H1 (cell line): ENCODE results near the gene MYO5B. TPM values are rescaled to one million over a fixed set of nuclear protein-coding genes. Genes with fewer than 3 reads are reported as not detected.

ENCODE experiments used
- ATF3 ChIP-seq: IDR thresholded peaks from 2 replicates; pipeline ENCODE4 v1.6.1; 2011; ENCODE audit warnings: low read depth, mild to moderate bottlenecking, low read length; ENCODE audit not compliant: insufficient read depth
- CBX5 ChIP-seq: fragments of 300-800, 300-1000 bp; sonication (generic); IDR thresholded peaks from 2 replicates; pipeline ENCODE4 v1.7.1; 2016; ENCODE audit warnings: antibody characterized with exemption, low read length, low read depth
- CEBPB ChIP-seq: IDR thresholded peaks from 2 replicates; pipeline ENCODE4 v1.6.1; 2012; ENCODE audit warnings: low read depth, low read length
- RNF2 ChIP-seq: fragments of 200-900, 300-1000 bp; sonication (generic); IDR thresholded peaks from 2 replicates; pipeline ENCODE4 v1.7.1; 2016; ENCODE audit warnings: borderline replicate concordance, low read depth, mild to moderate bottlenecking, antibody characterized with exemption, low read length; ENCODE audit not compliant: poor library complexity, severe bottlenecking; ENCODE audit errors: missing control alignments
- SP2 ChIP-seq: IDR thresholded peaks from 2 replicates; pipeline ENCODE4 v1.6.1; 2012; ENCODE audit warnings: mild to moderate bottlenecking, low read length, inconsistent platforms
- SP4 ChIP-seq: IDR thresholded peaks from 2 replicates; pipeline ENCODE4 v1.6.1; 2012; ENCODE audit warnings: low read length, inconsistent platforms
- ZNF274 ChIP-seq: IDR thresholded peaks from 2 replicates; pipeline ENCODE4 v1.7.0; 2012; ENCODE audit warnings: low read length, borderline replicate concordance; ENCODE audit errors: extremely low read depth
- polyA plus RNA-seq, 7 experiments: library from polyadenylated mRNA; depleted of rRNA in 3 of 7; stranded (reverse) in 5 of 7; unstranded in 2 of 7; fragments of >200 nt in 5 of 7; fragments of 200-250 nt in 2 of 7; gene quantifications; 1 replicate in 5 of 7; 2 replicates in 1 of 7; 4 replicates in 1 of 7; pipeline versions ENCODE4 v1.2.1 to v1.2.3, GENCODE V29; 2011 to 2013; ENCODE audit warnings: missing spikeins in 2 of 7, mixed read lengths in 2 of 7
- total RNA-seq: library from RNA; stranded (reverse); fragmentation: NEBNext Ultra II Directional; extraction: Animal tissue kit (Norgen Biotek cat#: 25700); gene quantifications from 2 replicates; pipeline ENCODE4 v1.2.1, GENCODE V29; 2021

Gene MYO5B
- total and polyA plus RNA-seq, 2 of the 8 experiments (the other 6 are each of a cell fraction or from before 2014, with no cell fraction given), result 6.4 to 7.7 TPM

GRCh38 chr18:50065039-50065438, 129.9 kb downstream of the MYO5B start (continued):
- no peak for TF ChIP-seq SP2
- no peak for TF ChIP-seq CBX5
- TF ChIP-seq CEBPB, result no peak
- no peak for TF ChIP-seq ATF3
- TF ChIP-seq SP4, result no peak
- no peak for TF ChIP-seq RNF2
- no peak for TF ChIP-seq ZNF274
